ENCODE results near the gene OR2C1. TPM values are rescaled to one million over a fixed set of nuclear protein-coding genes. Genes with fewer than 3 reads are reported as not detected.

The OR2C1 gene
- total RNA-seq, 1 donor from 2014 or later, result not detected

DNA sequence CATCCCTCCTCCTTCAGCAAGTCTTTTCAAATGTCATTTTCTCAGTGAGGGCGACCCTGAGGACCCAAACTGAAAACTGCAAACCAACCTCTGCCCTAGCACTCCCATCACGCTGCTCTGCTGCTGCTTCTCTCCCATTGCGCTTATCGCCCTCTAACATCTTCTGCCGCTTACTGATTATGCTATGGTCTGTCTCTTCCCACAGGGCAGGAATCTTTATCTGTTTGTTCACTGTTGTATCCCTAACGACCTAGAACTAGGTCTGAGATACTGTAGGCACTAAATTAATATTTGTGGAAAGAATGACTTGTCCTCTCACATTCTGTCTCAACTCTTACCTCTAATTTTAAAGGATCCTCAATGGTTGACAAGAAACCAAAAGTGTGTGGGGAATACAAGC is 32.6 kb downstream of the OR2C1 start:
- TF ChIP-seq CTCF (conservative IDR thresholded peaks at IDR 0.05; ENCODE audit: low read depth, low read length), result no peak
- no peak for DNase-seq (ENCODE audit: low read depth)

GRCh38 chr16:3389663-3390338 is 34.1 kb downstream of the OR2C1 start:
- no peak overlapping the region for H3K4me3 ChIP-seq (ENCODE audit: low read depth, low read length)
- no peak for TF ChIP-seq CTCF (conservative IDR thresholded peaks at IDR 0.05; ENCODE audit: low read depth, low read length)
- no peak for DNase-seq (ENCODE audit: low read depth)

More for the DNA sequence above, 32.6 kb downstream of the OR2C1 start:
- H3K4me3 ChIP-seq (ENCODE audit: low read depth, low read length), result no peak overlapping the region

- TF ChIP-seq CTCF (conservative IDR thresholded peaks at IDR 0.05; ENCODE audit: low read depth, low read length), result no peak
- DNase-seq (ENCODE audit: low read depth), result no peak
- peak overlapping the region; percentile 99 for H3K4me3 ChIP-seq (ENCODE audit: low read depth, low read length)
Observed at GRCh38 chr16:3400446-3400778, 44.7 kb downstream of the OR2C1 start.

- peak; percentile 90 for DNase-seq (ENCODE audit: low read depth)
- TF ChIP-seq CTCF (conservative IDR thresholded peaks at IDR 0.05; ENCODE audit: low read depth, low read length), result no peak
Observed at GRCh38 chr16:3400779-3401688, 45.3 kb downstream of the OR2C1 start, which contains the start of the genes ZNF174 and ZSCAN32. ZNF174 (plus strand) TSS chr16:3401215; CDS start chr16:3402005, 790 bp downstream. ZSCAN32 (minus strand) TSS chr16:3401004; CDS start chr16:3397557, 3,447 bp downstream.

GRCh38 chr16:3401719-3402397 is 46.2 kb downstream of the OR2C1 start:
- no peak for TF ChIP-seq CTCF (conservative IDR thresholded peaks at IDR 0.05; ENCODE audit: low read depth, low read length)
- H3K4me3 ChIP-seq (ENCODE audit: low read depth, low read length), result peak overlapping the region; percentile 99
- peak; percentile 6 for DNase-seq (ENCODE audit: low read depth)

More at GRCh38 chr16:3400779-3401688, 45.3 kb downstream of the OR2C1 start, which contains the start of the genes ZNF174 and ZSCAN32:
- peak within 1 kb of the TSS; percentile 99 for H3K4me3 ChIP-seq (ENCODE audit: low read depth, low read length)

Other genes starting within 250 kb of the OR2C1 start
- 15.8 and 22.1 TPM in 2 replicates for gene ZNF205, start 243.3 kb upstream of the OR2C1 start, total RNA-seq
- gene ZNF213, start 220.9 kb upstream of the OR2C1 start, total RNA-seq, result 2.4 and 7.7 TPM in 2 replicates
- gene OR1F1, start 167.7 kb upstream of the OR2C1 start, total RNA-seq, result 0.52 TPM in 1 of 2 replicates, not detected in the other
- 6.1 and 6.3 TPM in 2 replicates for gene ZNF200, start 120.7 kb upstream of the OR2C1 start, total RNA-seq
- not detected in 2 replicates for gene MEFV, start 99.3 kb upstream of the OR2C1 start, total RNA-seq
- 18.1 and 33.1 TPM in 2 replicates for gene ZNF263, start 72.4 kb upstream of the OR2C1 start, total RNA-seq
- 1.8 and 1.9 TPM in 2 replicates for gene TIGD7, start 50.5 kb upstream of the OR2C1 start, total RNA-seq
- gene ZNF75A, start 50.4 kb upstream of the OR2C1 start, total RNA-seq, result 8.5 and 12.9 TPM in 2 replicates
- 10.8 and 11.2 TPM in 2 replicates for gene ZSCAN32, start 45.1 kb downstream of the OR2C1 start, total RNA-seq
- gene ZNF174, start 45.3 kb downstream of the OR2C1 start, total RNA-seq, result 9.5 and 13.7 TPM in 2 replicates
- gene ZNF597, start 87.6 kb downstream of the OR2C1 start, total RNA-seq, result 1.0 and 2.1 TPM in 2 replicates
- 19.4 and 23.9 TPM in 2 replicates for gene NAA60, start 87.8 kb downstream of the OR2C1 start, total RNA-seq
- not detected in 2 replicates for gene C16orf90, start 139.6 kb downstream of the OR2C1 start, total RNA-seq
- 15.2 and 18.7 TPM in 2 replicates for gene CLUAP1, start 145.1 kb downstream of the OR2C1 start, total RNA-seq
- under 0.01 TPM in 1 of 2 replicates, not detected in the other for gene NLRC3, start 221.5 kb downstream of the OR2C1 start, total RNA-seq

Data from epithelial cell of proximal tubule (primary cell).